DND-41 (cell line): ENCODE data around the gene ORAI2.
A peak's percentile ranks its signal among the peaks of the same experiment; 100 is the strongest.

ENCODE experiments used
- ATAC-seq: fragments of 200-7000 bp; cut with Tn5 transposase; 3 replicates; pipeline ENCODE4 v1.9.1; 2021; ENCODE audit warnings: low read depth; ENCODE audit not compliant: insufficient read depth
- DNase-seq: peaks from one replicate; pipeline ENCODE4 v3.0.0-alpha.2; 2020
- H2AFZ ChIP-seq: 2 replicates; pipeline ENCODE4 v1.6.0; 2012; ENCODE audit warnings: low read depth, low read length
- H3K27ac ChIP-seq: 2 replicates; pipeline ENCODE4 v1.5.1; 2012; ENCODE audit warnings: low read length, inconsistent platforms
- H3K27me3 ChIP-seq: fragments of 200-600 bp; sonication (generic); 2 replicates; pipeline ENCODE4 v1.6.0; 2012; ENCODE audit warnings: low read length, mild to moderate bottlenecking, inconsistent platforms; ENCODE audit not compliant: insufficient read depth, poor library complexity
- H3K36me3 ChIP-seq: 2 replicates; pipeline ENCODE4 v1.5.1; 2012; ENCODE audit warnings: low read length, inconsistent platforms; ENCODE audit not compliant: insufficient read depth
- H3K4me1 ChIP-seq: 2 replicates; pipeline ENCODE4 v1.5.1; 2012; ENCODE audit warnings: mild to moderate bottlenecking, low read length; ENCODE audit not compliant: insufficient read depth
- H3K4me2 ChIP-seq: 2 replicates; pipeline ENCODE4 v1.6.0; 2012; ENCODE audit warnings: mild to moderate bottlenecking, moderate library complexity, low read length, inconsistent platforms; ENCODE audit not compliant: insufficient read depth
- H3K4me3 ChIP-seq, 2 experiments: fragments of 200-600 bp in 1 of 2; shearing (Covaris generic) in 1 of 2; 2 replicates each; pipeline ENCODE4 v1.5.1; 2012 to 2016; ENCODE audit warnings: inconsistent platforms in 2 of 2, low read length in 2 of 2, mild to moderate bottlenecking in 2 of 2, low read depth in 1 of 2, moderate library complexity in 1 of 2
- H3K79me2 ChIP-seq: 2 replicates; pipeline ENCODE4 v1.6.0; 2012; ENCODE audit warnings: low read length, inconsistent platforms; ENCODE audit not compliant: insufficient read depth
- H3K9ac ChIP-seq: 2 replicates; pipeline ENCODE4 v1.6.0; 2012; ENCODE audit warnings: low read depth, mild to moderate bottlenecking, inconsistent platforms, low read length, moderate library complexity
- H3K9me3 ChIP-seq: 2 replicates; pipeline ENCODE4 v1.5.1; 2012; ENCODE audit warnings: low read length, moderate library complexity, mild to moderate bottlenecking, inconsistent platforms; ENCODE audit not compliant: insufficient read depth, severe bottlenecking
- H4K20me1 ChIP-seq: 2 replicates; pipeline ENCODE4 v1.6.0; 2012; ENCODE audit warnings: low read length; ENCODE audit not compliant: insufficient read depth
- EZH2 ChIP-seq: IDR thresholded peaks from 3 replicates; pipeline ENCODE4 v1.6.1; 2012; ENCODE audit warnings: borderline replicate concordance, low read depth, mild to moderate bottlenecking, moderate library complexity, low read length, inconsistent platforms; ENCODE audit not compliant: severe bottlenecking
- TF ChIP-seq, protein P1 (sequence below): IDR thresholded peaks from 2 replicates; pipeline ENCODE4 v1.5.1; 2012; ENCODE audit warnings: borderline replicate concordance, low read length, moderate library complexity, mild to moderate bottlenecking; ENCODE audit not compliant: poor library complexity, severe bottlenecking; ENCODE audit errors: extremely low read depth

The ORAI2 gene

DNA sequence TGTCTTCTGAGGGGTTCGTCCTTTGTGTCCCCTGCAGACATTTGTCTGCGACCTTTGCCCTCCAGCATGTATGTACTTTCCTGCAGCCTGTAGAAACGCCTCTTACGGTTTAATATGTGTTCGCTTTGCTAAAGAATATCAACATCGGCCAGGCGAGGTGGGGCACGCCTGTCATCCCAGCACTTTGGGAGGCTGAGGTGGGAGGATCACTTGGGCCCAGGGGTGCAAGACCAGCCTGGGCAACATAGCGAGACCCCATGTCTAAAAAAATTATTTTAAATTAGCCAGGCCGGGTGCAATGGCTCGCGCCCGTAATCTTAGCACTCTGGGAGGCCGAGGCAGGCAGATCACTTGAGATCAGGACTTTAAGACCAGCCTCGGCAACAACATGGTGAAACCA, 15.8 kb downstream of the ORAI2 start:
- DNase-seq (no peak), ATAC-seq (no peak)
- no peaks in the 10 kb centered on the region for H3K79me2 ChIP-seq
- H3K9ac ChIP-seq: no peak overlapping the region
- H3K27me3 ChIP-seq: no peaks in the 10 kb centered on the region
- no peaks in the 10 kb centered on the region for H3K9me3 ChIP-seq
- no peaks in the 10 kb centered on the region for H4K20me1 ChIP-seq
- H2AFZ ChIP-seq: no peak overlapping the region
- no peak for TF ChIP-seq EZH2
- TF ChIP-seq, protein P1, sequence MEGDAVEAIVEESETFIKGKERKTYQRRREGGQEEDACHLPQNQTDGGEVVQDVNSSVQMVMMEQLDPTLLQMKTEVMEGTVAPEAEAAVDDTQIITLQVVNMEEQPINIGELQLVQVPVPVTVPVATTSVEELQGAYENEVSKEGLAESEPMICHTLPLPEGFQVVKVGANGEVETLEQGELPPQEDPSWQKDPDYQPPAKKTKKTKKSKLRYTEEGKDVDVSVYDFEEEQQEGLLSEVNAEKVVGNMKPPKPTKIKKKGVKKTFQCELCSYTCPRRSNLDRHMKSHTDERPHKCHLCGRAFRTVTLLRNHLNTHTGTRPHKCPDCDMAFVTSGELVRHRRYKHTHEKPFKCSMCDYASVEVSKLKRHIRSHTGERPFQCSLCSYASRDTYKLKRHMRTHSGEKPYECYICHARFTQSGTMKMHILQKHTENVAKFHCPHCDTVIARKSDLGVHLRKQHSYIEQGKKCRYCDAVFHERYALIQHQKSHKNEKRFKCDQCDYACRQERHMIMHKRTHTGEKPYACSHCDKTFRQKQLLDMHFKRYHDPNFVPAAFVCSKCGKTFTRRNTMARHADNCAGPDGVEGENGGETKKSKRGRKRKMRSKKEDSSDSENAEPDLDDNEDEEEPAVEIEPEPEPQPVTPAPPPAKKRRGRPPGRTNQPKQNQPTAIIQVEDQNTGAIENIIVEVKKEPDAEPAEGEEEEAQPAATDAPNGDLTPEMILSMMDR: no peak
- H3K36me3 ChIP-seq: peaks cover 16% of the 10 kb centered on the region; the same call in 1 of the 2 replicates
- no peak overlapping the region for H3K4me3 ChIP-seq
- no peaks in the 10 kb centered on the region for H3K4me1 ChIP-seq
- no peak overlapping the region for H3K4me2 ChIP-seq
- H3K27ac ChIP-seq: no peak overlapping the region

DNA sequence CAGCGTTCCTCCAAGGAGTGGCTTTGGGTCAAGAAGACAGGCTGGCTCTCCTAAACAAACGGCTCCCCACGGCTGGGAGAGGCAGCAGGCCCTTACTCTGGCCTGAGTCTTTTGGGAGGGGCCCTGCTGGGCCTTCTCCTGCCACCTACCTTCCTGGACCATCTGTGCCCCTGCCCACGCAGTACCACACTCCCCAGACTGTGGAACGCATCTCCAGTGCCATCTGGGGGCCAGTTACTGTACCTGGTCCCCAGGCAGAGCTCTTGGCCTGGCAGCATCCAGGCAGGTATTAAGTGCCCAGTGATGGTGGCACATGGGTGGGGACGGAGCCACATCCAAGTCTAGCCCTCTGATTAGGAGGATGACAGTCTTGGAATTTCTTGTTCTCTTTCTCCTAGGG, 16.9 kb downstream of the ORAI2 start:
- Histone ChIP-seq H2AFZ (no peak overlapping the region), H3K27me3 (no peaks in the 10 kb centered on the region), H3K4me1 (no peaks in the 10 kb centered on the region), H3K9me3 (no peaks in the 10 kb centered on the region), H3K27ac (no peak overlapping the region), H4K20me1 (no peaks in the 10 kb centered on the region), H3K4me3 (no peak overlapping the region), H3K79me2 (no peaks in the 10 kb centered on the region), H3K9ac (no peak overlapping the region), H3K36me3 (peaks cover 14% of the 10 kb centered on the region; the same call in 1 of the 2 replicates), H3K4me2 (no peak overlapping the region)
- DNase-seq (no peak), ATAC-seq (peak; percentile 52; the same call in 2 of the 3 replicates)
- no peak for TF ChIP-seq EZH2
- TF ChIP-seq, protein P1: peak; percentile 36

DNA sequence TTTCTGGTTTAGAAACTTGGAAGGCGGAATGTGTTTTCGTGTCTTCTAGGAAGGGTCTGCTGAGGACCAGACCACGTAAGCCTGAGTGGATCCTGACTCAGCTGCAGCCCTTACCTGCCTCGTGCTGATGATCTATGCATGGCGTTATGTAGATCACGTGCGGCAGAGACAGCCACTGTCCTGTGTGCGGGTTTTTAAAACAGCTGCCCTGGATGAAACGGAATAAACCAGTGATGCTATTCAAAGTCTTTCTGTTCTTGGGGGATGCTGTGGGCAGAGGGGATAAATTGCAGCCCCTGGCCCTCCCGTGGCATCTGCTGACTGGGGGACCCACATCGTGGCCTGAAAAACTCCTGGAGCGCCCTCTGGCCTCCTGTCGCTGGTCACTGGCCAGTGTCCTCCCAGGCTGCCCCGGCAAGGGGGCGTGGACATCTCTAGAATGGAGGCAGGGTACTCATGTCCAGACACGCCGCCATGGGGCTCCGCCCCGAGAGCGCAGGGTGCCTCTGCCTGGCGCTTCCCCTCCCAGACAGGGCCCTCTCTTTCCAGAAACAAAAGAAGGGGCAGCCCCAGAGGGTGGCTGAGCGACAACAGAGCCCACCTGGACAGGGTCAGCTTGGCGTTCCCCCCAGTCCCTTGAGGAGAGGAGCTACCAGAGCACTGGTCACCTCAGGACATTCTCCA, 18.1 kb downstream of the ORAI2 start:
- Histone ChIP-seq H3K9me3 (no peaks in the 10 kb centered on the region), H3K27ac (no peak overlapping the region), H3K4me2 (no peak overlapping the region), H3K36me3 (peaks cover 20% of the 10 kb centered on the region; the same call in 1 of the 2 replicates), H3K4me3 (no peak overlapping the region), H4K20me1 (no peaks in the 10 kb centered on the region), H3K4me1 (no peaks in the 10 kb centered on the region), H3K27me3 (no peaks in the 10 kb centered on the region), H3K9ac (no peak overlapping the region), H2AFZ (no peak overlapping the region), H3K79me2 (no peaks in the 10 kb centered on the region)
- ATAC-seq (no peak), DNase-seq (no peak)
- no peak for TF ChIP-seq EZH2
- TF ChIP-seq, protein P1: no peak

DNA sequence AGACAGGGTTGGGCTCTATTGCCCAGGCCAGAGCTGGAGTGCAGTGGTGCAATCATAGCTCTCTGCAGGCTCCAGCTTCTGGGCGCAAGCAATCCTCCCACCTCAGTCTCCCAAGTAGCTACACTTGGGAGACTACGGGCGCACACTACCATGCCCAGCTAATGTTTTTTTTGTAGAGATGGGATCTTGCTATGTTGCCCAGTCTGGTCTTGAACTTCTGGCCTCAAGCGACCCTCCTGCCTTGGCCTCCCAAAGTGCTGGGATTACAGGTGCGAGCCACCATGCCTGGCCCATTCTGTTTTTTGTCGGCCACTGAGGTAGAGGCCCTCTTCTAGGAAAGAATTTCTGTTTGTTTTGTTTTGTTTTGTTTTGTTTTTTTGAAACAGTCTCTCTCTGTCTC, 19.1 kb downstream of the ORAI2 start:
- Histone ChIP-seq H4K20me1 (no peaks in the 10 kb centered on the region), H3K9me3 (no peaks in the 10 kb centered on the region), H3K27ac (no peak overlapping the region), H3K27me3 (no peaks in the 10 kb centered on the region), H3K79me2 (no peaks in the 10 kb centered on the region), H3K4me1 (no peaks in the 10 kb centered on the region), H3K4me3 (no peak overlapping the region), H2AFZ (no peak overlapping the region), H3K4me2 (no peak overlapping the region), H3K9ac (no peak overlapping the region), H3K36me3 (peaks cover 19% of the 10 kb centered on the region)
- TF ChIP-seq, protein P1: no peak
- TF ChIP-seq EZH2: no peak
- DNase-seq (no peak), ATAC-seq (no peak)
